Activated naive CD4-positive, alpha-beta T cell treated with anti-CD3 and anti-CD28 coated beads for 36 hours (primary cell): ENCODE results near the gene NACC2. TPM values are rescaled to one million over a fixed set of nuclear protein-coding genes. Genes with fewer than 3 reads are reported as not detected.

Experiments
- CTCF ChIA-PET: fragments of 350-600 bp; sonication (Branson Sonifier 250); formaldehyde crosslinking; loops from one replicate; lab custom pipeline; 2021; ENCODE audit warnings: antibody characterized with exemption; lab: Charles Lee
- DNase-seq: peaks from one replicate; pipeline ENCODE4 v3.0.0-alpha.2; 2020
- H3K27ac Mint-ChIP-seq: one replicate; pipeline ENCODE4 v1.8.0; 2021; ENCODE audit warnings: mild to moderate bottlenecking, mixed read lengths
- H3K27me3 Mint-ChIP-seq: one replicate; pipeline ENCODE4 v1.8.0; 2021; ENCODE audit warnings: low read depth, mixed read lengths
- H3K36me3 Mint-ChIP-seq: one replicate; pipeline ENCODE4 v1.8.0; 2021; ENCODE audit warnings: low read depth, mixed read lengths
- H3K4me1 Mint-ChIP-seq: one replicate; pipeline ENCODE4 v1.8.0; 2021; ENCODE audit warnings: low read depth, mixed read lengths
- H3K4me3 Mint-ChIP-seq: one replicate; pipeline ENCODE4 v1.8.0; 2021; ENCODE audit warnings: mild to moderate bottlenecking, moderate library complexity, mixed read lengths
- H3K9me3 Mint-ChIP-seq: one replicate; pipeline ENCODE4 v1.8.0; 2021; ENCODE audit warnings: mixed read lengths
- intact Hi-C: fragments of 100-400 bp; cut with micrococcal nuclease; formaldehyde crosslinking; loops from one replicate; pipeline ENCODE4 v1.15.1; 2023
- total RNA-seq, 2 experiments: library from RNA; stranded (reverse); gene quantifications; one replicate each; pipeline ENCODE4 v1.2.3, GENCODE V29; 2021

NACC2 gene
- total RNA-seq, 2 experiments from 2014 or later = 3.4 to 3.5 TPM

DNA sequence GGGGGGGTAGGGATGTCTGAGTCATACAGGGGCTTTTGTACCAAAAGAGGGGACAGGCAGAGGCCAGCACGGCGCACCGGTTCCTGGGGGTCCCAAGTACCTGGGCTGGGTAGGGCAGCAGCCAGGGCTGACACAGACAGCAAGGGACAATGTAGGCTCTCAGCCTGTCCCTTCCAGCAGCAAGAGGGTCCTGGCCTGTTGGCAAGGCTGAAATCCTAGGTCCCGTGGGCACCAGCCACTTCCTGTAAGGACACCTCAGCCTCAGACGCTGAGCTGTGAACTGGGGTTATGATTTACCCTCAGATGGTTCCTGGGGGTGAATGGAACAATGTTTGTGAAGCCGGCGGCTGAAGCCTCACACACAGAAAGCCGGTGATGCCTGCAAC is 41.3 kb downstream of the NACC2 start:
- no peaks in the 10 kb centered on the region for H3K36me3 Mint-ChIP-seq
- peaks cover 20% of the 10 kb centered on the region for H3K4me1 Mint-ChIP-seq
- CTCF ChIA-PET = interaction anchor here (1.7 kb wide), 1 partner anchor 69 kb away, joined by 4 read pairs; no protein-coding TSS in a partner anchor
- H3K27me3 Mint-ChIP-seq = peaks cover 8% of the 10 kb centered on the region
- no peak for DNase-seq
- no peak overlapping the region for H3K4me3 Mint-ChIP-seq
- intact Hi-C loops = no loop called here
- H3K9me3 Mint-ChIP-seq = no peaks in the 10 kb centered on the region
- no peak overlapping the region for H3K27ac Mint-ChIP-seq

DNA sequence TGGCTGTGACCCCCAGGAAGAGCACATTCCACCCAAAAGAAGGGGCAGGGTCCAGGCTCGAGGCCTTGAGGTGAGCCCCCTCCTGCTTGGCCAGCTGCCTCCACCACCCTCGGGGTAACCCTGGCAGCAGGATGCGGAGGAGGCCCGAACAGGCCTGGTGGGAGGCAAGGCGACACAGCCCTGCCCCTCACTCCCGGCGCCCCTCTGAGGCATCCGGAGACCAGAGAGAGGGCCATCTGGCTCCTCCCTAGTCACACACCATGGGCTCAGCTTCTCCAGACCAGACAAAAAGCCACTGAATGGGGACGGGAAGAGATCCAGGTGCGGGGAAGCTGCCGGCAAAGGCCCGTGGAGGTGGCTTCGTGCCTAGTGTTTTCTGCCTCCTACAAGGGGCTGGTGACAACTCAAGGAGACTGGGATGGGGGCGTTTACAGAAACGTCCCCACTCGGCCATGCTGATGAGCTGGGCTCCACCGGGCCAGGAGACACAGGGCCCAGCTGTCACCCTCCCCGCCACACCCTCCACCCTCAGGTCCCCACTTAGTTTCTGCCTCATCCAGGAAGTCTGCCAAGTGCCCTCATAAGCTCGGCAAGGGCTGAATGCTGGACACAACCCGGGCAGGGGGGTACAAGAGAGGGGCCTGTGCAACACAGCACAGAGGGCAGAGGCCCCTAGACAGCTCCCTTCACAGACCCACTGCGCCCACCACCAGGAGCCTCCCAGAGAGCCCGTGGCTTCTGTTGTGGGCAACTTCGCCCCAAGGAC is 41.9 kb downstream of the NACC2 start:
- Mint-ChIP-seq H3K4me3 (no peak overlapping the region), H3K9me3 (no peaks in the 10 kb centered on the region), H3K4me1 (peaks cover 20% of the 10 kb centered on the region), H3K36me3 (no peaks in the 10 kb centered on the region), H3K27me3 (peaks cover 8% of the 10 kb centered on the region), H3K27ac (no peak overlapping the region)
- DNase-seq = no peak
- intact Hi-C loops = no loop called here
- CTCF ChIA-PET = interaction anchor here (1.7 kb wide), 1 partner anchor 69 kb away, joined by 4 read pairs; no protein-coding TSS in a partner anchor

- no peak overlapping the region for H3K4me3 Mint-ChIP-seq
- DNase-seq = no peak
- H3K27ac Mint-ChIP-seq = no peak overlapping the region
- H3K9me3 Mint-ChIP-seq = no peaks in the 10 kb centered on the region
- H3K36me3 Mint-ChIP-seq = no peaks in the 10 kb centered on the region
- H3K4me1 Mint-ChIP-seq = peaks cover 20% of the 10 kb centered on the region
- CTCF ChIA-PET = interaction anchor here (1.7 kb wide), 1 partner anchor 70 kb away, joined by 4 read pairs; no protein-coding TSS in a partner anchor
- H3K27me3 Mint-ChIP-seq = peaks cover 8% of the 10 kb centered on the region
- intact Hi-C loops = no loop called here
These were observed 42.6 kb downstream of the NACC2 start for GRCh38 chr9:136052472-136052880.

DNA sequence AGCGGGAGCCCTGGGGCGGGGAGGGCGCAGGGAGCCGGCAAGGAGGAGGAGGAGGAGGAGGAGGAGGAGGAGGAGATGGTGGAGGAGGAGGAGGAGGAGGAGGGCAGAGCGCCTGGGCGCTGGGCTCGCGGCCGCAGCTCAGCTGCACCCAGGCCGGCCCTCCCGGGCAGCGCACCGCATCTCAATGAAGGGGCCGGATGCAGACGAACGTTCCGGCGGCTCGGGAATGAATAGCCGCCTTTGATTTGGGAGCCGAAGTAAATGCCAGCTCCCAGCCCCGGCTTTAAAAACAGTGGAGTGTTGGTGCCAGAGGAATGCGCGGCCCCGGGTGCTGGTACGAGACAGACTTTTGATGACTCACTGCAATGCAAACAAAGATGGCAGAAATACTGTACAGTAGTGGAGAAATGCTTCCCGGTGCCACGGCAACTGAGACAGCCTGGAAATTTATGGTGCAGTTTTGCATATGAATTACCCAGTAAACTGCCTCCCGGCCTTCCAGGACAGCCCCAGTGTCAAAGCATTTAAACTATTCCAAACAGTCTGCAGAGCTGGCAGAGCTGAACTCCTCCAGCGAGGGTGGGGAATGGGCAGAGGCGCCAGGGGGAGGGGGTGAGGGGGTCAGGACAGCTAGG is 43.1 kb downstream of the NACC2 start:
- H3K36me3 Mint-ChIP-seq = no peaks in the 10 kb centered on the region
- peak; percentile 58 for DNase-seq
- H3K9me3 Mint-ChIP-seq = no peaks in the 10 kb centered on the region
- H3K4me1 Mint-ChIP-seq = peaks cover 15% of the 10 kb centered on the region
- CTCF ChIA-PET = interaction anchor here (0.9 kb wide), 1 partner anchor 71 kb away, joined by 4 read pairs; no protein-coding TSS in a partner anchor
- no peak overlapping the region for H3K27ac Mint-ChIP-seq
- H3K27me3 Mint-ChIP-seq = peaks cover 4% of the 10 kb centered on the region
- H3K4me3 Mint-ChIP-seq = peak overlapping the region; percentile 56
- intact Hi-C loops = no loop called here

- H3K9me3 Mint-ChIP-seq = no peaks in the 10 kb centered on the region
- CTCF ChIA-PET = interaction anchor here (0.9 kb wide), 1 partner anchor 71 kb away, joined by 4 read pairs; no protein-coding TSS in a partner anchor
- H3K4me3 Mint-ChIP-seq = no peak overlapping the region
- intact Hi-C loops = no loop called here
- DNase-seq = no peak
- peaks cover 15% of the 10 kb centered on the region for H3K4me1 Mint-ChIP-seq
- H3K27ac Mint-ChIP-seq = no peak overlapping the region
- no peaks in the 10 kb centered on the region for H3K36me3 Mint-ChIP-seq
- peaks cover 4% of the 10 kb centered on the region for H3K27me3 Mint-ChIP-seq
These were observed 43.6 kb downstream of the NACC2 start for GRCh38 chr9:136051453-136051836.

GRCh38 chr9:136050701-136051452 is 44.2 kb downstream of the NACC2 start:
- H3K27me3 Mint-ChIP-seq = peaks cover 4% of the 10 kb centered on the region
- intact Hi-C loops = no loop called here
- no peak overlapping the region for H3K4me3 Mint-ChIP-seq
- CTCF ChIA-PET = no interaction called here
- no peaks in the 10 kb centered on the region for H3K9me3 Mint-ChIP-seq
- no peak for DNase-seq
- peaks cover 13% of the 10 kb centered on the region for H3K4me1 Mint-ChIP-seq
- no peaks in the 10 kb centered on the region for H3K36me3 Mint-ChIP-seq
- H3K27ac Mint-ChIP-seq = no peak overlapping the region

GRCh38 chr9:136050266-136050700 is 44.8 kb downstream of the NACC2 start:
- peaks cover 4% of the 10 kb centered on the region for H3K27me3 Mint-ChIP-seq
- no peak overlapping the region for H3K27ac Mint-ChIP-seq
- intact Hi-C loops = no loop called here
- H3K9me3 Mint-ChIP-seq = no peaks in the 10 kb centered on the region
- DNase-seq = no peak
- peaks cover 7% of the 10 kb centered on the region for H3K4me1 Mint-ChIP-seq
- no peaks in the 10 kb centered on the region for H3K36me3 Mint-ChIP-seq
- H3K4me3 Mint-ChIP-seq = no peak overlapping the region
- CTCF ChIA-PET = no interaction called here

GRCh38 chr9:136049491-136050265 is 45.4 kb downstream of the NACC2 start:
- Mint-ChIP-seq H3K36me3 (no peaks in the 10 kb centered on the region), H3K27ac (no peak overlapping the region), H3K27me3 (peaks cover 4% of the 10 kb centered on the region), H3K9me3 (no peaks in the 10 kb centered on the region), H3K4me3 (no peak overlapping the region), H3K4me1 (peaks cover 5% of the 10 kb centered on the region)
- DNase-seq = no peak
- intact Hi-C loops = no loop called here
- CTCF ChIA-PET = no interaction called here

GRCh38 chr9:136048560-136049411 is 46.3 kb downstream of the NACC2 start:
- Mint-ChIP-seq H3K4me1 (peaks cover 3% of the 10 kb centered on the region), H3K9me3 (no peaks in the 10 kb centered on the region), H3K4me3 (no peak overlapping the region), H3K36me3 (no peaks in the 10 kb centered on the region), H3K27me3 (peaks cover 4% of the 10 kb centered on the region), H3K27ac (no peak overlapping the region)
- CTCF ChIA-PET = interaction anchor here (0.5 to 1.2 kb wide), 2 partner anchors 12 to 90 kb away, joined by 3 to 4 read pairs; no protein-coding TSS in a partner anchor
- no peak for DNase-seq
- intact Hi-C loops = no loop called here

- intact Hi-C loops = no loop called here
- no peak overlapping the region for H3K27ac Mint-ChIP-seq
- H3K36me3 Mint-ChIP-seq = no peaks in the 10 kb centered on the region
- H3K4me1 Mint-ChIP-seq = peaks cover 3% of the 10 kb centered on the region
- CTCF ChIA-PET = interaction anchor here (0.5 to 1.2 kb wide), 2 partner anchors 11 to 91 kb away, joined by 3 to 4 read pairs; no protein-coding TSS in a partner anchor
- no peaks in the 10 kb centered on the region for H3K9me3 Mint-ChIP-seq
- no peak overlapping the region for H3K4me3 Mint-ChIP-seq
- peaks cover 4% of the 10 kb centered on the region for H3K27me3 Mint-ChIP-seq
- no peak for DNase-seq
These were observed 47.1 kb downstream of the NACC2 start for GRCh38 chr9:136047775-136048559.
